PC-9 (cell line): ENCODE results near the gene STK38L.

Experiments
- CTCF ChIP-seq: fragments of 200-600 bp; sonication (generic); conservative IDR thresholded peaks from 2 replicates; pipeline ENCODE4 v1.6.1; 2017; ENCODE audit warnings: mixed run types, antibody characterized with exemption, mild to moderate bottlenecking, moderate library complexity
- EZH2 ChIP-seq: fragments of 200-600 bp; sonication (generic); IDR thresholded peaks from 2 replicates; pipeline ENCODE4 v1.8.0; 2017; ENCODE audit warnings: antibody characterized with exemption, low read depth

GRCh38 chr12:27292718-27293117 lies 48.6 kb downstream of the STK38L start:
- TF ChIP-seq CTCF (no peak), EZH2 (no peak)
